A673 (cell line): ENCODE measurements around the gene BMP5. TPM values are rescaled to one million over a fixed set of nuclear protein-coding genes. Genes with fewer than 3 reads are reported as not detected.

Source experiments
- BruUV-seq: library from RNA; stranded (reverse); fragments of 400-500 nt; replicated peaks from 2 replicates; lab custom pipeline; 2021; lab: Mats Ljungman, UMichigan
- CTCF ChIA-PET: fragments of 300-600 bp; sonication (Branson Sonifier 250); formaldehyde crosslinking; loops from one replicate; lab custom pipeline; 2022; ENCODE audit warnings: antibody characterized with exemption; lab: Charles Lee
- POLR2A ChIA-PET: fragments of 300-600 bp; sonication (Branson Sonifier 250); formaldehyde crosslinking; loops from one replicate; lab custom pipeline; 2022; ENCODE audit warnings: antibody characterized with exemption; ENCODE audit not compliant: low non-redundant PET; lab: Charles Lee
- DNase-seq: peaks from one replicate; pipeline ENCODE4 v3.0.0-alpha.2; 2015; ENCODE audit warnings: low spot score
- H3K27ac ChIP-seq: fragments of 200-600 bp; sonication (generic); 2 replicates; pipeline ENCODE4 v1.5.1; 2016; ENCODE audit warnings: mixed run types, low read depth, mild to moderate bottlenecking, mixed read lengths, antibody characterized with exemption, low read length; ENCODE audit not compliant: poor library complexity, severe bottlenecking
- H3K27me3 ChIP-seq: fragments of 200-600 bp; sonication (generic); replicated peaks from 2 replicates; pipeline ENCODE4 v1.6.1; 2017; ENCODE audit warnings: mixed run types, low read depth, mild to moderate bottlenecking, mixed read lengths, antibody characterized with exemption, low read length; ENCODE audit not compliant: insufficient read depth, poor library complexity
- H3K36me3 ChIP-seq: fragments of 200-600 bp; sonication (generic); 2 replicates; pipeline ENCODE4 v1.6.1; 2016; ENCODE audit warnings: mixed run types, mild to moderate bottlenecking, mixed read lengths, antibody characterized with exemption, low read length; ENCODE audit not compliant: insufficient read depth, poor library complexity, severe bottlenecking
- H3K4me1 ChIP-seq: fragments of 200-600 bp; sonication (generic); 2 replicates; pipeline ENCODE4 v1.6.1; 2017; ENCODE audit warnings: mixed run types, mild to moderate bottlenecking, mixed read lengths, antibody characterized with exemption, low read length; ENCODE audit not compliant: insufficient read depth, poor library complexity, severe bottlenecking
- H3K4me3 ChIP-seq: fragments of 200-600 bp; sonication (generic); 2 replicates; pipeline ENCODE4 v1.5.1; 2016; ENCODE audit warnings: low read depth, mixed run types, mild to moderate bottlenecking, mixed read lengths, low read length; ENCODE audit not compliant: poor library complexity, severe bottlenecking
- H3K9me3 ChIP-seq: fragments of 200-600 bp; sonication (generic); 2 replicates; pipeline ENCODE4 v1.6.1; 2016; ENCODE audit warnings: mixed run types, low read depth, mild to moderate bottlenecking, mixed read lengths, antibody characterized with exemption, low read length; ENCODE audit not compliant: poor library complexity, severe bottlenecking
- EZH2 ChIP-seq: fragments of 200-600 bp; sonication (generic); IDR thresholded peaks from 2 replicates; pipeline ENCODE4 v1.6.1; 2017; ENCODE audit warnings: borderline replicate concordance, low read depth, mild to moderate bottlenecking, mixed read lengths, antibody characterized with exemption, low read length; ENCODE audit not compliant: poor library complexity, severe bottlenecking
- intact Hi-C: fragments of 100-400 bp; cut with micrococcal nuclease; formaldehyde crosslinking; loops from one replicate; pipeline ENCODE4 v1.10.0; 2022; ENCODE audit not compliant: unreplicated experiment
- total RNA-seq: library from RNA; stranded (reverse); gene quantifications from 2 replicates; pipeline ENCODE4 v1.2.3, GENCODE V29; 2021
- TF ChIP-seq, protein P1 (sequence below): fragments of 300-800, 200-600 bp; sonication (generic); conservative IDR thresholded peaks from 2 replicates; pipeline ENCODE4 v1.5.1; 2017; ENCODE audit warnings: low read depth, mild to moderate bottlenecking, antibody characterized with exemption, low read length, moderate library complexity, mixed read lengths

Gene BMP5
- total RNA-seq, 1 experiment from 2014 or later = 0.49 TPM

DNA sequence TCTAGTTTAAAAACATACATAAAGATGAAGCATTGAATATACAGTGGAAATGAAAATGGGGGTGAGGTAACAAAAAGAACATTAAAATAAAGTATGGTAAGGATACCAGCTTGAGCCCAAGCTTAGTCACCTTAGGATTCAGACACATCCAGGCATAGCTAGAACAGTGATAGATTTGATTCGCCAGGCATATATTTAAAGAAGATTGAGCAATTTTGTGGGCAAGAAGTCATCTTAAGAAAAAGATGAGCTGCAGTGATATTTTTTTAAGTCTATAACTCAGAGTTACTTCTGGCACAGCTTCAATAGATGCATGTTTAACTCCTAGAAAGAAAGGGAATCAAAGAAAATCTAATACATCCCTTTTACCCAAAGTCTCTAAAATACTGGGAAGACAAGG, 97.9 kb downstream of the BMP5 start:
- Histone ChIP-seq H3K27me3 (no peaks in the 10 kb centered on the region), H3K4me1 (no peaks in the 10 kb centered on the region), H3K9me3 (no peaks in the 10 kb centered on the region), H3K36me3 (no peaks in the 10 kb centered on the region), H3K27ac (no peak overlapping the region), H3K4me3 (no peak overlapping the region)
- no peak for TF ChIP-seq EZH2
- TF ChIP-seq, protein P1, sequence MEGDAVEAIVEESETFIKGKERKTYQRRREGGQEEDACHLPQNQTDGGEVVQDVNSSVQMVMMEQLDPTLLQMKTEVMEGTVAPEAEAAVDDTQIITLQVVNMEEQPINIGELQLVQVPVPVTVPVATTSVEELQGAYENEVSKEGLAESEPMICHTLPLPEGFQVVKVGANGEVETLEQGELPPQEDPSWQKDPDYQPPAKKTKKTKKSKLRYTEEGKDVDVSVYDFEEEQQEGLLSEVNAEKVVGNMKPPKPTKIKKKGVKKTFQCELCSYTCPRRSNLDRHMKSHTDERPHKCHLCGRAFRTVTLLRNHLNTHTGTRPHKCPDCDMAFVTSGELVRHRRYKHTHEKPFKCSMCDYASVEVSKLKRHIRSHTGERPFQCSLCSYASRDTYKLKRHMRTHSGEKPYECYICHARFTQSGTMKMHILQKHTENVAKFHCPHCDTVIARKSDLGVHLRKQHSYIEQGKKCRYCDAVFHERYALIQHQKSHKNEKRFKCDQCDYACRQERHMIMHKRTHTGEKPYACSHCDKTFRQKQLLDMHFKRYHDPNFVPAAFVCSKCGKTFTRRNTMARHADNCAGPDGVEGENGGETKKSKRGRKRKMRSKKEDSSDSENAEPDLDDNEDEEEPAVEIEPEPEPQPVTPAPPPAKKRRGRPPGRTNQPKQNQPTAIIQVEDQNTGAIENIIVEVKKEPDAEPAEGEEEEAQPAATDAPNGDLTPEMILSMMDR = no peak
- intact Hi-C loops = no loop called here
- BruUV-seq = no TSS peak
- ChIA-PET POLR2A (no interaction called here), CTCF (no interaction called here)
- no peak for DNase-seq

DNA sequence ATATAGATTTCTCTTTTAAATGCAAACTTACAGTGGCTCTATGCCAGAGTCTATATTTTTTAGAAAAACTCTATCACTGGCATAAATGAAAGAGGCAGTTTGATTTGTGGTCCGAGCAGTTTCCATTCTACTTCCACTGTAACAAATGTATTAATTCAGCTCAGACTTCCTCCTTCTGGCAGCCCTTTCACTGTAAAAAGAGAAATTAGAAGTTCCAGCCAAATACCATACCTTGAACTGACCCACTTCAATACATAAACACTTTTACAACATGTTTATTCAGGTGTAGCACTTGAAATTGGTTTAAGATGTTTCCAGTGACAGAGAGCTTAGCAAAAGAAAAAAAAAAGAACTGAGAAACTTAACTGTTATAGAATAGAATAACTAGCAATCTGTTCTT, 99.3 kb downstream of the BMP5 start:
- H3K27ac ChIP-seq = no peak overlapping the region
- H3K27me3 ChIP-seq = no peaks in the 10 kb centered on the region
- H3K9me3 ChIP-seq = no peaks in the 10 kb centered on the region
- intact Hi-C loops = no loop called here
- no peak overlapping the region for H3K4me3 ChIP-seq
- BruUV-seq = no TSS peak
- no peaks in the 10 kb centered on the region for H3K36me3 ChIP-seq
- no peaks in the 10 kb centered on the region for H3K4me1 ChIP-seq
- ChIA-PET POLR2A (no interaction called here), CTCF (no interaction called here)
- TF ChIP-seq, protein P1 = no peak
- TF ChIP-seq EZH2 = no peak
- no peak for DNase-seq

DNA sequence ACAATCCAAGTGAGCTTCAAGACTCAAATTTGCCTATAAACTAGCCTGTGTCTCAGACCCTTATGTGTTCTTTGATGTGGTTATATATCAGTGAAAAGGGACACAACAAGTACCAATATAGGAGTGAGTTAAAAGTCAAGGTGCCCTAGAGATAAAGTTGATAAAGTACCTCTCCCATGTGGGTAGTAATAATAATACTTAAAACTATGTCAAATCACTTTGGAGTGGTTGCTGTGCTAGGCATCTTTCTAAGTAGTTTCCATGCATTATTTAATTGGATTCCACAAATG, 100.4 kb downstream of the BMP5 start:
- no TSS peak for BruUV-seq
- ChIA-PET POLR2A (no interaction called here), CTCF (no interaction called here)
- Histone ChIP-seq H3K9me3 (no peaks in the 10 kb centered on the region), H3K4me3 (no peak overlapping the region), H3K27me3 (no peaks in the 10 kb centered on the region), H3K4me1 (no peaks in the 10 kb centered on the region), H3K27ac (no peak overlapping the region), H3K36me3 (no peaks in the 10 kb centered on the region)
- TF ChIP-seq, protein P1 = no peak
- TF ChIP-seq EZH2 = no peak
- intact Hi-C loops = no loop called here
- DNase-seq = no peak
